ENCODE results near the gene SRGAP3.
"Not testable (repeated sequence)": the region's sequence is repeated elsewhere in the genome, so short reads cannot be mapped to it uniquely, and the experiment has no call there.

SRGAP3 gene

GRCh38 chr3:9109568-9109914 is 139.9 kb downstream of the SRGAP3 start:
- no peak for DNase-seq

DNA sequence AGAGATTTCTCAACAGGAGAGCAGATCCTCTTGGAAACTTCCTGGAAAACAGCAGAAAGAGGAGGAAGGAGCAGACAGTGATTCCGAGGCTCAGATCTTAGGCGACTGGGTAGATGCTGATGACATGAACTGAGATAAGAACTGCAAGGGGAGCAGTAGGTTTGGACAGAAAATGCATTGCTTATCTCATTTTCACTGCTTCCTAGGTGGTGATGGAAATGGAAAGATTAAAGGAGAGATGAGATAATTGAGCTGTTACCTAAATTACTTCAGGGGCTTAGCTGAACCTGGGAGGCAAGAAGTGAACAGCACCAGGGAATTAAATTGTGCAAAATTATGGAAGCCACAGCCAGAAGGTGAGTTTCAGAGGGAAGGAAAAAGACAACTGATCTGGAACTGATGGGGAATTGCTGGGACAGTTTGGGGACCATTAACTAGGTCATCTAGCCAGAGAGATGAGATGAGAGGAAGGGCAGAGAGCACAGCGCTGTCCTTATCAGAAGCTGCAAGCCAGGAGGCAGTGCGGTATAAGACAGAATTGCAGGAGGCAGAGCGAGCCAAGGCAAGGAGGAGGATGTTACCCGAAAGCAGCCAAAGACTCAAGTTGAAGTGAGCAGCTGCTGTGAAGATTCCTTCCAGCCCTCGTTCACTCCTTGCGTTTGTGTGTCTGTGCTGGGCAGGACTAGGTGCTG is 140.4 kb downstream of the SRGAP3 start:
- DNase-seq, result peak in 1 of 2 experiments; percentile 34

DNA sequence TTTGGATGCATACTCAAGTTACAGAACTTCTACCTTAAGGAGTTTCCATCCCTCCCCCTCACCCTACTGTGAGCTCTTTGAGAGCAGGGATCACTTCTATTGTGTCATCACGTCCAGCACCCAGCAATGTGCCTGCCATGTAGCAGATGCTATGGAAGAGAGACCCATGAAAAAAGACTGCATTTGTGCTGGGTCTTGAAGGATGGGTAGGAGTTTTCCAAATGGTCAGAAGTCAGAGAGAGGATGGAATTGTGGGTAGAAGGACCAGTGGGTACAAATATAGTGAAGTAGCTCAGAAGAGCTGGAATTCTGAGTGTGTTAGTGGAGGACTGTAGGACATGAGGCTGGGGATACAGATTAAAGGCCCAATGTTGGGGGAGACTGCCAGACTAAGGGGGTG is 141.7 kb downstream of the SRGAP3 start:
- no peak for DNase-seq

DNA sequence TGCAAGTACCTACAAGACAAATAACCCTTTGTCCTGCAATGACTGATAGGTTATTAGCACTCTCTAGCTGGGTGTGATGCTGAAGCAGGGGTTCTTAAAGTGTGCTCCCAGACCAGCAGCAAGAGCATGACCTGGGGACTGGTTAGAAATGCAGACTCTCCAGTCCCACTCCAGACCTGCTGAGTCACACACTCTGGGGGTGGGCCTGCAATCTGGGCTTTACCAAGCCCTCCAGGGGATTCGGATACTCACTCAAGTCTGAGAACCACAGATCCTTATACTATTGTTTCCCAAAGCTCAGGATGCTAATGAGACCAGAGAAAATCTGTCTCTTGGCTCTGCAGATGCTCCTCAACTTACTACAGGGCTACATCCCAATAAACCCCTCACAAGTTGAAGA is 144.0 kb downstream of the SRGAP3 start:
- no peak for DNase-seq

- no peak for DNase-seq
Observed at GRCh38 chr3:9104121-9104520, 145.3 kb downstream of the SRGAP3 start.

GRCh38 chr3:9102240-9102981 is 147.0 kb downstream of the SRGAP3 start:
- DNase-seq, result no peak

GRCh38 chr3:9101286-9101685 is 148.2 kb downstream of the SRGAP3 start:
- DNase-seq, result no peak

GRCh38 chr3:9100513-9100894 is 148.9 kb downstream of the SRGAP3 start:
- DNase-seq, result no peak

- DNase-seq, result no peak
Observed at GRCh38 chr3:9099702-9100512, 149.5 kb downstream of the SRGAP3 start.

GRCh38 chr3:9098716-9099675 is 150.4 kb downstream of the SRGAP3 start:
- DNase-seq, result peak in 1 of 2 experiments; percentile 73

GRCh38 chr3:9097495-9097894 is 152.0 kb downstream of the SRGAP3 start:
- no peak for DNase-seq

DNA sequence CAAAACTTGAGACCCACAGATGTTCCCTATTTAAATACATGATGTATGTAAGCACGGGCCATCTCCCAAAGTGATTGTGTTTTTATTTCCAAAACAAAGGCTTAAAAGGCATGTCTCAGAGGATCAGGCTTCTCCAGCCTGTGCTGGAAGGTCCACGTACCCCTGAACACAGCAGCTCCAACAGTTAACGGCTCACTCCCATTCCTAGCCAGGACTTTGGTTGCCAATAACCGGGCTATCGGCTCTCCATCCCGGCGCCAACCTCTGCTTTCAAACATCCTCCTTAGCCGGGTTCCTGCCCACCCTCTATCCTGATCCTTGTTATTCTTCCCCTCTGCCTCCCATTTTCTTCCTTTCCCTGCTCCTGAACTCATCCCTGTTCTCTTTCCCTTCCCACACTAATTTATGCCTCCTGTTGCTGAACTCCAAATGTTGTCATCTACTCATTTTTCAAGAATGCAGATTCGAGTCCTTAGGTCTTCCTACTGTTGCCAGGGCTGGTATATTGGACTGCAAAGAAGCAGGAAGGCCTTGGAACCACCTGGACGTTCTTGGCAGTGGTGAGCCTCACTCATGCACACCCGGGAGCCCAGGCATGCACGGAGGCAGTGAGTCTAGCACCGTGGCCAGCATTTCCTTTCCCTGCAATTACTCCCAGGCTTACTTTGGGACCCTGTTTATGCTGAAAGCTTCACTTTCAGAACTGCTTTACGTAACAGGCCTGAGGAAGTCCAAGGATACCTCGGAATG is 157.8 kb downstream of the SRGAP3 start:
- DNase-seq, result peak in 1 of 2 experiments; percentile 25

- DNase-seq, result no peak
Observed at GRCh38 chr3:9088441-9089353, 160.7 kb downstream of the SRGAP3 start.

GRCh38 chr3:9087831-9088413 is 161.5 kb downstream of the SRGAP3 start:
- DNase-seq, result no peak

DNA sequence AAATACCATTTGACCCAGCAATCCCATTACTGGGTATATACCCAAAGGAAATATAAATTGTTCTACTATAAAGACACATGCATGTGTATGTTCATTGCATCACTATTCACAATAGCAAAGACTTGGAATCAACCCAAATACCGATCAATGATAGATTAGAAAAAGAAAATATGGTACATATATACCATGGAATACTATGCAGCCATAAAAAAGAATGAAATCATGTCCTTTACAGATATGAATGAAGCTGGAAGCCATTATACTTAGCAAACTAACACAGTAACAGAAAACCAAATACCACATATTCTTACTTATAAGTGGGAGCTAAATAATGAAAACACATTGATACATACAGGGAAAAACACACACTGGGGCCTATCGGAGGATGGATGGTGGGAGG is 164.0 kb downstream of the SRGAP3 start:
- DNase-seq, result not testable (repeated sequence)

GRCh38 chr3:9081184-9081818 is 168.1 kb downstream of the SRGAP3 start:
- DNase-seq, result no peak

GRCh38 chr3:9080163-9080562 is 169.3 kb downstream of the SRGAP3 start:
- no peak for DNase-seq

- DNase-seq, result no peak
Observed at GRCh38 chr3:9079676-9080075, 169.8 kb downstream of the SRGAP3 start.

DNA sequence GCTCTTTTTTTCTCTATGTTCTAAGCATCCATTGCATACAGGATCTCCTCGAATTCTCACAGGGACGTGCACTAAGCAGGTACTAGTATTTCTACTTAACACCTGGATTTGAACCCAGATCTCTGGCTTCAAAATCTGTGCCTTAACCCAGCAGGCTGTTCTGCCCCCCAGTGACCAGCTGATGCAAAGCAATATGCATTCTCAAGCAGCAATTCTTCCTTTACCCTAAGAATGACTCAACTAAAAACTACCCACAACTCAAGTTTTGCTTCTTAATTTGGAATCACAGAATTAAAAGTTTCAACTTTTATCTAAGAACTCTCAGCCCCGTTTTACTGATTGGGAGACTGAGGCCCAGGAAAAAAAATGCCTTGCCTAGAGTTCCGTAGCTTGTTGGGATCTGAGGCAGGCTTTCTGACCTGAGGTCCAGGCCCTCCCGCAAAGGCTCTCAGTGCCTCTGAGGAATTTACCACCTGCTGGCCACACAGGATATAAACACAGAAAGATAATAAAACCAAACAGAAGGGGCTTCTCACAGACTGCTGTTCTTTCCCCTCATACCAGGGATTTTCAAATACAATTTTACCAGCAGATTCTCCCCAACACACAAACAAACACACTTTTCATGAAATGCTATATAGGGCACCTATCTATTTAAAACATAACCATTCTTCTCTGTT is 170.7 kb downstream of the SRGAP3 start:
- no peak for DNase-seq

All from cerebellar nuclear complex (tissue), 1 donor.